MCF 10A (cell line): ENCODE data around the gene PCNX4. TPM values are rescaled to one million over a fixed set of nuclear protein-coding genes. Genes with fewer than 3 reads are reported as not detected.

Experiments used
- BruUV-seq: library from RNA; stranded (reverse); fragments of 400-500 nt; replicated peaks from 2 replicates; lab custom pipeline; 2021; lab: Mats Ljungman, UMichigan
- CTCF ChIA-PET: fragments of 300-600 bp; sonication (Branson Sonifier 250); formaldehyde crosslinking; extraction: SDS; loops from one replicate; lab custom pipeline; 2021; ENCODE audit warnings: antibody characterized with exemption, inconsistent platforms; lab: Yijun Ruan, JAX
- POLR2A ChIA-PET: fragments of 300-600, 350-650 bp; sonication (Branson Sonifier 250); formaldehyde crosslinking; extraction: SDS; loops from one replicate; lab custom pipeline; 2020; ENCODE audit warnings: antibody characterized with exemption, inconsistent platforms; lab: Yijun Ruan, JAX
- DNase-seq: peaks from one replicate; pipeline ENCODE4 v3.0.0-alpha.2; 2018; ENCODE audit not compliant: unreplicated experiment
- H3K27ac Mint-ChIP-seq: one replicate; pipeline ENCODE4 v1.8.0; 2022; ENCODE audit warnings: mild to moderate bottlenecking, low read depth, mixed read lengths; ENCODE audit not compliant: unreplicated experiment
- H3K27me3 Mint-ChIP-seq: one replicate; pipeline ENCODE4 v1.8.0; 2022; ENCODE audit warnings: mixed read lengths; ENCODE audit not compliant: insufficient read depth, unreplicated experiment
- H3K36me3 Mint-ChIP-seq: one replicate; pipeline ENCODE4 v1.8.0; 2022; ENCODE audit warnings: mild to moderate bottlenecking, moderate library complexity, mixed read lengths; ENCODE audit not compliant: insufficient read depth, unreplicated experiment
- H3K4me1 Mint-ChIP-seq: one replicate; pipeline ENCODE4 v1.8.0; 2022; ENCODE audit warnings: mixed read lengths; ENCODE audit not compliant: insufficient read depth, unreplicated experiment
- H3K4me3 Mint-ChIP-seq: one replicate; pipeline ENCODE4 v1.8.0; 2022; ENCODE audit warnings: mild to moderate bottlenecking, moderate library complexity, mixed read lengths; ENCODE audit not compliant: unreplicated experiment
- H3K9me3 Mint-ChIP-seq: one replicate; pipeline ENCODE4 v1.8.0; 2022; ENCODE audit warnings: mixed read lengths; ENCODE audit not compliant: unreplicated experiment
- CTCF ChIP-seq: fragments of 200-600 bp; IDR thresholded peaks from one replicate; pipeline ENCODE4 v1.8.0; 2022; ENCODE audit warnings: antibody characterized with exemption, mild to moderate bottlenecking; ENCODE audit not compliant: unreplicated experiment
- intact Hi-C: fragments of 100-400 bp; cut with micrococcal nuclease; formaldehyde crosslinking; loops from 2 replicates; pipeline ENCODE4 v1.14.1; 2022
- total RNA-seq: library from RNA; stranded (reverse); gene quantifications from 2 replicates; pipeline ENCODE4 v1.2.3, GENCODE V29; 2022

The PCNX4 gene
- total RNA-seq, 1 experiment from 2014 or later, result 62.8 TPM

- no TSS peak for BruUV-seq
- peak; percentile 35 for DNase-seq
- POLR2A ChIA-PET, result no interaction called here
- CTCF ChIA-PET, result interaction anchor here (0.7 to 2.8 kb wide), 4 partner anchors 9 to 139 kb away, joined by 3 to 10 read pairs (median 4); no protein-coding TSS in a partner anchor
- intact Hi-C loops, result no loop called here
- Mint-ChIP-seq H3K27me3 (no peaks in the 10 kb centered on the region), H3K27ac (no peak overlapping the region), H3K4me3 (no peak overlapping the region), H3K4me1 (no peaks in the 10 kb centered on the region), H3K9me3 (peaks cover 15% of the 10 kb centered on the region), H3K36me3 (no peaks in the 10 kb centered on the region)
- no peak for TF ChIP-seq CTCF
These were observed 106.0 kb downstream of the PCNX4 start for GRCh38 chr14:60197629-60198303.

GRCh38 chr14:60199321-60199720 lies 107.6 kb downstream of the PCNX4 start:
- no peak overlapping the region for H3K4me3 Mint-ChIP-seq
- no peaks in the 10 kb centered on the region for H3K27me3 Mint-ChIP-seq
- DNase-seq, result no peak
- H3K36me3 Mint-ChIP-seq, result no peaks in the 10 kb centered on the region
- no peaks in the 10 kb centered on the region for H3K4me1 Mint-ChIP-seq
- intact Hi-C loops, result no loop called here
- peaks cover 15% of the 10 kb centered on the region for H3K9me3 Mint-ChIP-seq
- BruUV-seq, result no TSS peak
- H3K27ac Mint-ChIP-seq, result no peak overlapping the region
- TF ChIP-seq CTCF, result no peak
- CTCF ChIA-PET, result interaction anchor here (0.6 to 2.8 kb wide), 3 partner anchors 11 to 234 kb away, joined by 3 to 10 read pairs (median 3); no protein-coding TSS in a partner anchor
- POLR2A ChIA-PET, result interaction anchor here (0.9 kb wide), 2 partner anchors 8 to 26 kb away, joined by 3 to 4 read pairs; no protein-coding TSS in a partner anchor

- Mint-ChIP-seq H3K4me1 (no peaks in the 10 kb centered on the region), H3K27ac (no peak overlapping the region), H3K4me3 (no peak overlapping the region), H3K27me3 (no peaks in the 10 kb centered on the region), H3K9me3 (peaks cover 8% of the 10 kb centered on the region), H3K36me3 (no peaks in the 10 kb centered on the region)
- ChIA-PET POLR2A (interaction anchor here (0.7 kb wide), 1 partner anchor 45 kb away, joined by 3 read pairs; the partner anchor contains the start of gene PPM1A), CTCF (no interaction called here)
- intact Hi-C loops, result no loop called here
- no TSS peak for BruUV-seq
- no peak for TF ChIP-seq CTCF
- no peak for DNase-seq
These were observed 112.5 kb downstream of the PCNX4 start for GRCh38 chr14:60204104-60204842.
